Peyer's patch (tissue), 4 donors: ENCODE data around the gene PTN.

Experiments
- POLR2A ChIP-seq, 2 donors: fragments of 450-650 bp; IDR thresholded peaks; one replicate each; pipeline ENCODE4 v1.5.1; 2017; ENCODE audit warnings: antibody characterized with exemption in 2 of 2, mild to moderate bottlenecking in 2 of 2, moderate library complexity in 2 of 2
- TF ChIP-seq, protein P1 (sequence below), 6 experiments: fragments of 450-650 bp in 4 of 6; fragments of 200-600 bp in 2 of 6; sonication (generic) in 1 of 6; IDR thresholded peaks; one replicate each; pipeline ENCODE4 v1.5.1; 2017 to 2019; ENCODE audit warnings: antibody characterized with exemption in 6 of 6, mild to moderate bottlenecking in 3 of 6, moderate library complexity in 1 of 6

DNA sequence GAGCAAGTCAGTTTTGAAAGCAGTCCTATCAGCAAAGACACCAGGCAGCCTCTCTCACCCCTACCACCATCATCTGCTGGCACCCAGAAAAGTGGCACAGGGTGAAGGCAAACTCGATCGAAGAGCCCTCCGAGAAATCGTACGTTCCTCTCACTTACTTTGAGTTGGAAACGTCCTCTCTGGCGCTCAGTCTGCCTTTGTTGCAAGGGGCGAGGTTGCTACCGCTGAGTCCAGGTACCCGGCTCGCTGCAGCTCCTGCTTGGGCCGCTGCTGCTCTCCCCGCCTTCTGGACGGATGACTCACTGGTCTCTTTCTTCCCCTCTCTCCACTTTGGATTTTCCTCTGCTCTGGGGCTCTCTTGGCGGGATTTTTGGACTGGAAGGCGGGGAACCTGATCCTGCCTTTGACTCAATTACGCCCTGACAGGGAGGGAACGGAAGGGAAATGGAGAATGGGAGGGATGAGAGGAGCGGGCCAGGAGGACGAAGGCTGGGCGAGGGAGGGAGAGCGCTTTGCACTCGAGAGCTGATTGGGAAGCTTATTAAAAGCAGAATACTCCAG is at the start of gene PTN:
- TF ChIP-seq, protein P1, sequence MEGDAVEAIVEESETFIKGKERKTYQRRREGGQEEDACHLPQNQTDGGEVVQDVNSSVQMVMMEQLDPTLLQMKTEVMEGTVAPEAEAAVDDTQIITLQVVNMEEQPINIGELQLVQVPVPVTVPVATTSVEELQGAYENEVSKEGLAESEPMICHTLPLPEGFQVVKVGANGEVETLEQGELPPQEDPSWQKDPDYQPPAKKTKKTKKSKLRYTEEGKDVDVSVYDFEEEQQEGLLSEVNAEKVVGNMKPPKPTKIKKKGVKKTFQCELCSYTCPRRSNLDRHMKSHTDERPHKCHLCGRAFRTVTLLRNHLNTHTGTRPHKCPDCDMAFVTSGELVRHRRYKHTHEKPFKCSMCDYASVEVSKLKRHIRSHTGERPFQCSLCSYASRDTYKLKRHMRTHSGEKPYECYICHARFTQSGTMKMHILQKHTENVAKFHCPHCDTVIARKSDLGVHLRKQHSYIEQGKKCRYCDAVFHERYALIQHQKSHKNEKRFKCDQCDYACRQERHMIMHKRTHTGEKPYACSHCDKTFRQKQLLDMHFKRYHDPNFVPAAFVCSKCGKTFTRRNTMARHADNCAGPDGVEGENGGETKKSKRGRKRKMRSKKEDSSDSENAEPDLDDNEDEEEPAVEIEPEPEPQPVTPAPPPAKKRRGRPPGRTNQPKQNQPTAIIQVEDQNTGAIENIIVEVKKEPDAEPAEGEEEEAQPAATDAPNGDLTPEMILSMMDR (IDR thresholded peaks at IDR 0.05) = no peak
- TF ChIP-seq POLR2A (IDR thresholded peaks at IDR 0.05) = no peak
